Stimulated activated CD8-positive, alpha-beta memory T cell treated with anti-CD3 and anti-CD28 coated beads, Interleukin-4, amount 100 ng/mL, for 48 hours (primary cell): Measurements from ENCODE around the gene RAB9A.
"Not testable (repeated sequence)": the region's sequence is repeated elsewhere in the genome, so short reads cannot be mapped to it uniquely, and the experiment has no call there.

ENCODE experiments used
- DNase-seq: peaks from one replicate; pipeline ENCODE4 v3.0.0-alpha.2; 2020

RAB9A gene, protein sequence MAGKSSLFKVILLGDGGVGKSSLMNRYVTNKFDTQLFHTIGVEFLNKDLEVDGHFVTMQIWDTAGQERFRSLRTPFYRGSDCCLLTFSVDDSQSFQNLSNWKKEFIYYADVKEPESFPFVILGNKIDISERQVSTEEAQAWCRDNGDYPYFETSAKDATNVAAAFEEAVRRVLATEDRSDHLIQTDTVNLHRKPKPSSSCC

DNA sequence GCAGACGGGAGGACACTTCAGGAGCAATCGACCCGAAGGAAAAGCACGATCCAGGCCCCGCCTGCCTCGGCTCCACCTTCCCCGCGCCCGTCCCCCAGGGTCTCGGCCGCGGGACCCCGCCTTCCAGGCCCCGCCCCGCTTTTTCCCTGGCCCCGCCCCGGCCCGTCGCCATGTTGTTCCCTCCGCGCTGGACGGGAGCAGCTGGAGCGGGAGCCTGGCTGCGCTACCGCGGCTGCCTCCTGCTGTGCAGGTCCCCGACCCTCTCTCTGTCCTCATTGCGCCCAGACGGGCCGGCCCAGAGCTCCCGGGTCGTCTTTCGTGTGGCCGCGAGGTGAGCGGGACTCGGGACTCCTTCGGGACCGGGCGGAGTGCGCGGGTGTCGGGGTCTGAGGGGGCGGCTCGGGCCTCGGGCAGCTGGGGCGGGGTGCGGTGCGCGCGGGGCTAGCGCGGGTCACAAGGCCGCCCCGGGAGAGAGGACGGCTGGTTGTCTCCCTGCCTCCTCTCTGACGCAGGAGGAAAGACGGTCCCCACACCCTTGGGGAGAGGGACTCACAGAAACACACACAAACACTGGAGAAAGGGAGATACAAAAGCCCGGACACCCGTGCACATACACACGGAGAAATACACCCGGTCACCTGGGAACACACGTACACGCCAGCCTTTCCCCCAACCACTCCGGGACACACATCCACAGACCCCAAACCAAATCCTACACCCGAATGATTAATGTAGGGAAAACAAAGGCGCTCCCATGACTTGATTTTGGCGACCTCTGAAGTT is at the start of gene RAB9A:
Gene RAB9A, plus strand, starts transcription at position 171 of the 783 bp plus-strand sequence. CDS start 19,619 bp downstream, outside the sequence.
- peak; percentile 88 for DNase-seq

DNA sequence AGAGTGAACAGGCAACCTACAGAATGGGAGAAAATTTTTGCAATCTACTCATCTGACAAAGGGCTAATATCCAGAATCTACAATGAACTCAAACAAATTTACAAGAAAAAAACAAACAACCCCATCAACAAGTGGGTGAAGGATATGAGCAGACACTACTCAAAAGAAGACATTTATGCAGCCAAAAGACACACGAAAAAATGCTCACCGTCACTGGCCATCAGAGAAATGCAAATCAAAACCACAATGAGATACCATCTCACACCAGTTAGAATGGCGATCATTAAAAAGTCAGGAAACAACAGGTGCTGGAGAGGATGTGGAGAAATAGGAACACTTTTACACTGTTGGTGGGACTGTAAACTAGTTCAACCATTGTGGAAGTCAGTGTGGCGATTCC is 47.2 kb upstream of the RAB9A start:
- not testable (repeated sequence) for DNase-seq

DNA sequence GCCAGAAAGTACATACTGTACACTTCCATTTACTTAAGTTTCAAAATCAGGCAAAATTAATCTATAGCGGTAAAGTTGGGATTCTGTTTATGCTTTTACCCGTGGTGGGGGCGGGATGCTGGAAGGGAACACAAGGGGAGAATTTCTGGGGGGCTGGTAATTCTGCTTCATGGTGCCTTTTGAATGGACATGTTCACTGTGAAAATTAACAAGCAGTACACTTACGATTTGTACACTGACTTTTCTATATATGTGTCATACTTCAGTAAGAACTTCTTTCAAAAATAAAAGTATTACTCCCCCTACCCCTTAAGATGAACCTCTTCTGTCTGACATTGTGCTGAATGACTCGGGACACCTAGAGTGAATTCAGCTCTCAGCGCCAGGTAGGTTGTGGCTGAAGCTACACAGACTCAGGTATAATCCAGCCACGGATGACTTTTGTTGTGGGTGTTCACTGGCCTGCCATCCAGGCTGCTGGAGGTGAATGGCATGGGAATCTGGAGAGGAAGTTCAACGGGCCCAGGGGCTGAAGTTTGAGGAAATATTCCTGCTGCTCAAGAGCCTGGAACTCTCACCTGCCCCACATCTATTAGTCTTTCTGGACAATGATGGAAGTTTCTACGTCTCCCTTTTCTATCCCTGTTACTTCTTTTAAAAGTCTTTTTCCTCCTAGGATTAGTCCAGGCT is 43.3 kb upstream of the RAB9A start:
- DNase-seq, result no peak

DNA sequence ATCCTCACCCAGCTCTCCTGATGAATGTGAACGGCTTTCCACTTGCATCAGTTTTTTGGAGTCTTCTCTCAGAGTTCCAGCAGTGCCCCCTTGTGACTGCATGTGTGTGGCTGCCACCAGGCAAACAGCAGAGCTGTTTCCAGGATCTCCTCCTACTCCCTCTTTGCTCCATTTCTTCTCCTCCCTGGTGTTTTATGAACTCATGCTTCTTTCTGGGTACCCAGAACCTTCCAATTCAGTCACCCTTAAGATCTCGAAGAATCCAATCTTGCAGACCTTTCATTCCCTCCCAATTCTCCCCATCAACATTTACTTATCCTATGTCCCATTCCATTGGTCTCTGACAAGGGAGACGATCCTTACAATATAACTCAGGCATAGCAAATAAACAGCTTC is 42.8 kb upstream of the RAB9A start:
- peak; percentile 49 for DNase-seq

DNA sequence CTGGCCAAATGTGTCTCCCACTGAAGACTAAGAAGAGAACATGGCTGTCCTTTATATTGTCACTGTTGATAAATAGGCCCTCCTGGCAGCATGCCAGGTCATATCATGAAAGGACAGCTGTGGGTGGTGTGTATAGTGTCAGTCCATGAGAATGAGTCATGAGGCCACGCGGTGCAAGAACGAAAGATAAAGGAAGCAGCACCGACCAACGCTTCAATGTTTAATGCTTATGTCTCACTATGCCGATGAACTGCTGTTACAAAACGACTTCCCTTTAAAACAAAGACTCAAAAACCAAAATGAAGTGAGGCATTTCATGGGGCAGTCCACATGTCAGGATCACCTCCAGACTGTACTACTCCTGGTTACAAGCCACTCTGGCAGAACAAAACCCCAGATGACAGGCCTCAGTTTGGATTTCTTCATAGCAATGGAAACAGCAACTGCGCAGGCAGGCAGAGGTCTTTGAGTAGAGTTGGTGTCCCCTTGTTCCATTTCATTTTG is 41.2 kb upstream of the RAB9A start:
- peak; percentile 70 for DNase-seq

DNA sequence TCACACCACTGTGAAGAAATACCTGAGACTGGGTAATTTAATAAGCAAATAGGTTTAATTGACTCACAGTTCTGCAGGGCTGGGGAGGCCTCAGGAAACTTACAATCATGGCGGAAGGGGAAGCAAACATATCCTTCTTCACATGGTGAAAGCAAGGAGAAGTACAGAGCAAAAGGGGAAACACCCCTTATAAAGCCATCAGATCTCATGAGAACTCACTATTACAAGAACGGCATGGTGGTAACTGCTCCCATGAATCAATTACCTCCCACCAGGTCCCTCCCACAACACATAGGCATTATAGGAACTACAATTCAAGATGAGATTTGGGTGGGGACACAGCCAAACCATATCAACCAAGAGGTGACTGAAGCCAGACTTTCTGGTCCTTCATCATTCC is 40.6 kb upstream of the RAB9A start:
- DNase-seq, result not testable (repeated sequence)

DNA sequence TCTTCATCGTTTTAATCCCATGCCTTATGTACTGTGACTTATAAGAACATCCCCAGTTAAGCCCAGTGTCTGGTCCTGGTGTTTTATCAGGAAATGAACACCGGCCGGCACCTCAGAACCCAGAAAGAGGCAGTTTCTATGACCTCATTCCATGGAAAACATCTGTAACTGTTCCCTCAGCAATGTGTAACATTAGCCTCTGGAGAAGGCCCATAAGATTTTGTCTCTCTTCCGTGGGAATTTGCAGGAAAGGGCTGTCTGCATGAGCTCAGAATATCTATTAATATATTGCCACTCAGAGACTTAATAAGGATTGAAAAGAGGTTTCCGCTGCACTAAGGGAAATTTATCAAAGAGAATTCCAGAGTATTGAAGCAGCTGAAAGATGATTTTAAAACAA is 39.1 kb upstream of the RAB9A start:
- DNase-seq, result no peak

DNA sequence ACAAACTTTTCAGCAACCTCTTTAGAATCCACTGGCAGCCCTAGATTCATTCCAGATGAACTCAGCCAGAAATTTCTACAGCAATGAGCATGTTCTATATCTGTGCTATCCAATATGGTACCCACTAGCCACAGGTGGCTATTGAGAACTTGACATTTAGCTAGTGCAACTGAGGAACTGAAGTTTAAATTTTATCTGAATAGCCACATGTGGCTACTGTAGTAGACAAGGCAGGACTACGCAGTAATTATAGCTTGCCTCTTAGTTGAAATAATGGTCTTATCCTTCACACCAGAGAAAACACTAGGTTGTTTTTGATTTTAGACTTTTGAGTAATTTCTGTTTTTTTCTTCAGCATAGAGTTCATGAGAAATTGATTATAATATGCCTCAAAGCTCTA is 38.6 kb upstream of the RAB9A start:
- no peak for DNase-seq

DNA sequence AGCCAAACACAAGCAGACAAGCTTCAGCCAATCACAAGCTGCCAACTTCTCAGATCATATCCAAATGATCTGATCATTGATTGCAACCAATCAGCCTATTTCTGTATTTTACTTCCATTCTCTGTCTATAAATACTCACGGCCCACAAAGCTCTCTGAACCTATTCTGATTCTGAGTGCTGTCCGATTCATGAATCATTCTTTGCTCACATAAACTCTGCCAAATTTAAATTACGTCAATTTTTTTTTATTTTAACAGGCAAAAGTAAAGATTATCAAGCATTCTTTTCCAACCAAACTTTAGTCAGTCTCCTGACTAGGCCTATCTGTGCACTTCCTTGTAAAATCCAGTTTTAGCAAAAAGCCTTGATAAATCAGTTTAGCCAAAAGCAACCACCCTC is 37.8 kb upstream of the RAB9A start:
- DNase-seq, result no peak

DNA sequence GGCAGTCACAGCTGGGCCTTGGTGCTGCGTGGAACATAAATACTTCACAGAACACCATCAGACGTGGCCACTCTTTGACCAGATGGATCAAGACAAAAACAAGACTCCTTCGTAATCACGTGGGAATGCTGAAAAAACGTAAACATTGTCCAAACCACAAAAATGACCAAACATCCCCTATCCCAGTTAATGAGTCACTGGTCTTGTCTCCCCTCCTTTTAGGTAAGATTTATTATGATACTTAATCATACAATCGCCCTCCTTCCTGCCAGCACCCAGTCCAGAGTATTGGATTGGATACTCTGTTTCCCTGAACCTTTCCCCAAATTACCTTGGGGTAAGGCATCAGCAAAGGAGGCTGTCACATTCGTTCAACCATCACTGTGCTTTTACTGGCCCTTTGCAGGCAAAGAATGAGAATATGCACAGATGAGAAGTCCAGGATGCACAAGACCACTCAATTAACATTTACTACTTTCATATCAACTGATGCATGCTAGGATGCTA is 36.6 kb upstream of the RAB9A start:
- no peak for DNase-seq

DNA sequence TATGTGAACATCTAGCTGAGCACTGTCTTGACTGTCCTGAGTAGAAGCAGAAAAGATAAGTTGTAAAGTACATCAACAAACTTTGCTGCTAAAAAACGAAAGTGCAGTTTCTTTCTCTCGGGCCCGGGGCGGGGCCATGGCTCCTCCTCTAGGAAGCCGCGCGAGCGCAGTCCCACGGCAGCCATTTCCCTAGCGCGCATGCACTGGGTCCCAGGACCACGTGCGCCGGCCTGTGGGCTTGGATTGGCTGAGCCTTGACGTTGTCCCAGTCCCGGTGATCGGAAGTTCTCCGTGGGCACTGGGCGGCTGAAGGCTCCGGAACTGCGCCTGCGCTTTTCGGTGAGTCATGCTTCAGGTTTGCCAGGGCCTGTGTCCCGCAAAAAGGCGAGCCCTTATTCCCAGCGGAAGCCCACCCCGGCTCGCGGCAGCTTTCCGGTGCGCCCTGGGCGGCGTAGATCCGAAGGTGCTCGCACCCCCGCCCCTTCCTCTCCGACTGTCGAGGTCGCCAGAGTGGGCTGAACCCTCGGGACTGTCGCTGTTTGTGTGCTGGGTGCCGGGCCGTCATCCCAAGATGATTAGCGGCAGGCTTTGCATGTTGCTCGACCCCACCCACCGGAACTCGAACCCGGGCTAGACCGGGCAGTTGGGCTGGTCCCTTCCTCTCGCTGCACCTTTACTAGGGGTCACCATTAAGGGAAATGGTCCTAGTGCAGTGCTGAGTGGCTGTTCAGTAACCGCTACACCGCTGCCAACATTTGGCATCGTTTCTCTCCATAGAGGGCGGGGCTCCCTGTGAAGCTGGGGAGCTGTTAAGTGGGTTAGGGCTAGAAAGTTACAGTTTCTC is 35.9 kb upstream of the RAB9A start, which contains the start of gene TCEANC:
Gene TCEANC, plus strand, starts transcription at position 292 of the 844 bp plus-strand sequence. CDS start 9,368 bp downstream, outside the sequence.
- peak; percentile 92 for DNase-seq

DNA sequence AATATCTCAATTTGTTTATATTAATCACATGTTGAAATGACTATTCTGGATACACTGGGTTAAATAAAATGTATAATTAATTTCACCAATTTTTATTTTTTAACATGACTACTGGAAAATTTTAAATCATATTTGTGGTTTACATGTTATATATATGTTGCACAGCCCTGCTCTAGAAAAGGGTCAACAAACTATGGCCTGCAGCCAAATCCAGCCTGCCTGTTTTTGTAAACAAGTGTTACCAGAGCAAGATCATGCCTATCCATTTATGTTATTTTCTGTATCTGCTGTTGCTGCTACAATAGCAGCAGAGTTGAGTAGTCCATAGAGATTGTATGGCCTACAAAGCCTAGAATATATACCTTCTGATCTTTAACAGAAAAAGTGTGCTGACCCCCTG is 34.8 kb upstream of the RAB9A start:
- no peak for DNase-seq

DNA sequence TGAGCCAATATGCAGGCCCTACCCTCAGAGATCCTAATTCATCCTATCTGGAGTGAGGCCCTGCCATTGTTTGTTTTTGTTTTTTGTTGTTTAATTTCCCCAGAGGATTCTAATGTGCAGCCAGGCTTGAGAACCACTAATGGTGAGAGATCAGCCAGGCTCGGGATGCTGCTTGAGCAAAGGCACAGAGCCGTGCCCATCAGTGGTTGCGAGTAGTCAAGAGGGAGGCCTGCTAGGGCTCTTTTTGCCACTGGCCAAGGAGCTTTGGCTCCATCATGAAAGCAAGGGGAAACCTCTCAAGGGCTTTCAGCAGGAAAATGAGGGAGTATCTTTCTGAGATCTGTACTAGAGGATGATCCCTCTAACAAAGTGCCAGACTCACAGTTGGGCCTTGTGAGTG is 33.3 kb upstream of the RAB9A start:
- no peak for DNase-seq

DNA sequence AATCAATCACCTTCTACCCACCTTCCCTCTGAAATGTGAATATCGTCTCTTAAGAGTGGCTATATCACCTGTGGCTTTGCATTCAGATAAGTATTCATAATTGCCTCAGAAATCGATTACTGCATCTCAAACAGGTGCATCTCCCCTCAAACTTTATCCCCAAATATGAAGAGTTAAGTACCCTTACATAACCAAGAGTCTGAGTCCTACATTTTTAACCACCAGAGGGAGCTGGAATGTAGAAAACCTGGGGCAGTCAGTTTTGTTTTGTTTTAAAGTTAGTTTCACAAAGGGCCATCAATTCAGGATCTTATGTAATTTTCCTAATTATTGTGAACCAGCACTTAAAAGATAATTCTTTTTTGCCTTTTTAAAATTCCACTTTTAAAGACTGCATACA is 30.3 kb upstream of the RAB9A start:
- DNase-seq, result no peak

DNA sequence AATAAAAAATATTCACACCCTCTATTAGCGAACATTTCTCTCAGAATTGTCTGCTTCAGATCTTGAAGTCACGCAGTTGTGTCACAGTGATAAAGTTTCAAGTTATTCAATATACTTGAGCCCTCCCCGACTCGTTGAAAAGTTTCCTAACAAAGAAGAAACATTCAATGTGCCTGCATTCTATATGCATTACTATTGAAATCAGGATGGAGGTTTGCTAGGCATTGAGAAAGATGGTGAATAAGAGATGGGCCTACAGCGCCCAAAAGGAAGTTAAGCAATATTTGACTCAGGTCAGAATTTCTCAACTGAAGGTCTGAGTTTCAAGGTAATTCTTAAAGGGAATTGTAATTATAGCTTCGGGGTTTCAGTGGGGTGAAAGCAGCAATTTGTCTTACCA is 29.9 kb upstream of the RAB9A start:
- DNase-seq, result no peak

DNA sequence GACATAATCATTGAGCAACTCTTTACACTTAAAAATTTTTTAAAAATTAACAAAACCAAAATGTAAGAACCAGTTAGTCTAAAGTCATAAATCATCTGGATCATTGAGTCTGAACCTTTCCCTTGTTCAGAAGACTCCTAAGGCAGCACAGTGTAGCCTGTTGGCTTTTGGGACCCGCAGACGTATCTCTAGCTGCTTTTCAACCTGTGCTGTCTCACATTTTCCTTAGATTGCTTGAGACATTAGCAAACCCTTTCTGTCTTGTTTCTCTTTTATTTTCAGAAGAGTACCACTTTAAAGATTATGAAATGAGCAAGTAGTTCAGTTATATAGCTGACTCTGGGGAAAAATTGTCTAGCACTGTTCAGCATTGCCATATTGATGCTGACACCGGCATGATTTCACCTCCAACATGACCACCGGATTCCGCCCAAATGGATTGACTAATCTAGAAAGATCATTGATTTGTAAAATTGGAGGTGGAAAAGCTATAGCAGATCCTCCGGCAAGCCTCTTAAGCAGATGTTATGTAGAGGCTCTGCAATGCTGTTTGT is 27.1 kb upstream of the RAB9A start:
- DNase-seq, result no peak

DNA sequence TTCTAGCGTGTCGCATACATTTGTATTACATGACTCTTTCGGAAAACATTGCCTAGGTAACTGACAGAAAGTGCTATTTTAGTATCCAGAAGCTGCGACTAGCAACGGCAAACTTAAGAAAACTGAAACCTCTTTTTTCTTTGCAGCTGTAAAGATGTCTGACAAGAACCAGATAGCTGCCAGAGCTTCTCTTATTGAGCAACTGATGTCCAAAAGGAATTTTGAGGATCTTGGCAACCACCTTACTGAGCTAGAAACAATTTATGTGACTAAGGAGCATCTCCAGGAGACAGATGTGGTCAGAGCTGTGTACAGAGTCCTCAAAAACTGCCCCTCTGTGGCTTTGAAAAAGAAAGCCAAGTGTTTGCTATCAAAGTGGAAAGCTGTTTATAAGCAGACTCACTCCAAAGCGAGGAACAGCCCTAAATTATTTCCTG is 26.6 kb upstream of the RAB9A start:
- DNase-seq, result no peak

DNA sequence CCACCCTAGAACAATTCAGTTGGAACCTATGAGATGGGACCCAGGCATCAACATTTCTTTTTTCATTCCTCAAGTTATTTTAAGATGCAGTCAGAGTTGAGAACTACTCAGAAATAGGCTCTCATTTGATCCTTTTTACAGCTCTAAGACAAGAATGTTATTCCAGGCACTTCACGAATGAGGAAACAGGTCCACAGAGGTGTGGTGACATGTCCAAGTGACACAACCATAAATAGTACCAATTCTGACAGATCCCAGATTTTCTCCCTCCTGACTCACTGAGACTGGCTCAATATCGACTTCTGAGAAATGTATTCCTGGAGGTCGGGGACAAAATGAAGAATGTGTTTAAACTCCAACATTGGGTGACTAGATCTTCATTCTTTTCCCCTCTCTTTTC is 24.9 kb upstream of the RAB9A start:
- no peak for DNase-seq

DNA sequence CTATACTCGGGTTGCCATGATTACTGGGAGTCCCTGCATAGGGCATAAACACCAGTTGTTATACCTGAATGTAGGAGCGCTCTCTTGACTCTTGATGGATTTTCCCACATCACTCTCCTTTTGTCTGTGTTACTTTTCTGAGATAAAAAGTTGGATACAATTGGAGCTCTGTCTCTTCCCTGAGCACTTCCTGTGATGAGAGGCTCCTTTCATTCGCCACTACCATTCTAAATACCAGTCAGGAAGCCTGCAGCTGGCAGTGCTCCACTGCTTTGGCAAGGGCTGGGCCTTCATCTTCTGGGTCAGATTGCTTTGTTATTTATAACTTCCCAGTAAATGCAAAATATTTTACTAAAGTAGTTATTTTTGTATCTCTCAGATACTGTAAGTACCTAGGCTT is 22.1 kb upstream of the RAB9A start:
- DNase-seq, result no peak

DNA sequence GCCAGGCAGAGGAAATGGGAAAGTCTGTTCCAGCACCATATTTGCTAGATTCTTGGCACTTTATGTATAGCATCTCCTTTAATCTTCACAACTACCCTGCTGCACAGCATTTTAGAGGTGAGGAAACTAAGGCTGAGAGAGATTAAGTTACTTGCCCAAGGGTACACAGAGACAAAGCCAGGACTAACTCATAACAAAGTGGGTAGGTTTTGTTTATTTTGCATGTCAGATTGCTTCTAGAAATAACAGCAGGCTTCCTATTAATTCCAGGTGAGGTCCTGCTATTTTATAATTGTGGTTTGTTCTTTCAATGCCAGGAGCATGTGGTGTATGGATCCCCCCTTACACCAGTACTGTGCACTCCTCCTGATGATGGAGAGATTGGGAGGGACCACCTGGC is 21.0 kb upstream of the RAB9A start:
- DNase-seq, result no peak

DNA sequence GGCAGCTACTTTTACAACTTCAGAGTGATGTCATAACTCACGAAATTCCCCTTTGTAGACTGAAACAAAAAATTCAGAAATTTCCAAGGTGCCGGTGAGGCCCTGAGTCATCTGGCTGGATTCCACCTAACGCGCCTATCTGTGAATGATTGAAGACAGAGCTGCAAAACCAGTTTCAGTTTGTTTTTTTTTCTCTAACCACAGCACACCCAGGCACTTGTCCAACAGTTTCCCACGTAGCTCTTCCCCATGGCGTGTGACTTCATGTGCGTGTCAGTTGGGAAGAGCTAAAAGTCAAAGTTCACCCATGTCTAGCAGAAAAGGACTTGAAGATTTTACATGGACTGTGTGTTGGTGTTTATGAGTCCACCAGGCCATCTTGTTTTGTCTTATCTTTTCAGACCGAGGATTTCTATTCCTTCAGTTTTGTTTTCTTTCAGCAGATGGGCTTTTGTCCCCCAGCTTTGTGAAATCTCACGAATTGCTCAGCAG is 19.6 kb upstream of the RAB9A start:
- peak; percentile 61 for DNase-seq

DNA sequence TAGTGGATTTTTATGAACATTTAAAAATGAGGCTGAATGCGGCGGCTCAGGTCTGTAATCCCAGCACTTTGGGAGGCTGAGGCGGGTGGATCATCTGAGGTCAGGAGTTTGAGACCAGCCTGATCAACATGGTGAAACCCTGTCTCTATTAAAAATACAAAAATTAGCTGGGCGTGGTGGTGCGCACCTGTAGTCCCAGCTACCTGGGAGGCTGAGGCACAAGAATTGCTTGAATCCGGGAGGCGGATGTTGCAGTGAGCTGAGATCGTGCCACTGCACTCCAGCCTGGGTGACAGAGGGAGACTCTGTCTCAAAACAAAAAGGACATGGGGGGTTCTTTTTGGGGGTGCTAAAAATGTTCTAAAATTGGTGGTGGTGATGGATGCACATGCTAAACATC is 19.2 kb upstream of the RAB9A start:
- DNase-seq, result not testable (repeated sequence)
